ENCODE data around the gene EVX1.

Gene EVX1

GRCh38 chr7:27205325-27206280 lies 37.0 kb upstream of the EVX1 start:
- no peak for DNase-seq (ENCODE audit: low spot score)

GRCh38 chr7:27207348-27207985 lies 35.1 kb upstream of the EVX1 start:
- DNase-seq (ENCODE audit: low spot score), result no peak

GRCh38 chr7:27208998-27209397 lies 33.6 kb upstream of the EVX1 start:
- DNase-seq (ENCODE audit: low spot score), result no peak

GRCh38 chr7:27209933-27210440 lies 32.6 kb upstream of the EVX1 start:
- no peak for DNase-seq (ENCODE audit: low spot score)

GRCh38 chr7:27210441-27211083 lies 32.0 kb upstream of the EVX1 start:
- peak; percentile 60 for DNase-seq (ENCODE audit: low spot score)

GRCh38 chr7:27211084-27211446 lies 31.5 kb upstream of the EVX1 start:
- no peak for DNase-seq (ENCODE audit: low spot score)

GRCh38 chr7:27211764-27212204 lies 30.8 kb upstream of the EVX1 start:
- no peak for DNase-seq (ENCODE audit: low spot score)

- DNase-seq (ENCODE audit: low spot score), result no peak
These were observed 29.8 kb upstream of the EVX1 start for GRCh38 chr7:27212497-27213432.

GRCh38 chr7:27213433-27214238 lies 29.0 kb upstream of the EVX1 start:
- no peak for DNase-seq (ENCODE audit: low spot score)

- DNase-seq (ENCODE audit: low spot score), result no peak
These were observed 28.2 kb upstream of the EVX1 start for GRCh38 chr7:27214239-27214950.

GRCh38 chr7:27215356-27215755 lies 27.2 kb upstream of the EVX1 start:
- no peak for DNase-seq (ENCODE audit: low spot score)

GRCh38 chr7:27217951-27218350 lies 24.7 kb upstream of the EVX1 start:
- DNase-seq (ENCODE audit: low spot score), result no peak

GRCh38 chr7:27219821-27220220 lies 22.8 kb upstream of the EVX1 start:
- no peak for DNase-seq (ENCODE audit: low spot score)

- no peak for DNase-seq (ENCODE audit: low spot score)
These were observed 22.1 kb upstream of the EVX1 start for GRCh38 chr7:27220440-27220955.

- DNase-seq (ENCODE audit: low spot score), result no peak
These were observed 21.3 kb upstream of the EVX1 start for GRCh38 chr7:27221201-27221797.

GRCh38 chr7:27223941-27224575 lies 18.5 kb upstream of the EVX1 start:
- no peak for DNase-seq (ENCODE audit: low spot score)

GRCh38 chr7:27224983-27225934 lies 17.3 kb upstream of the EVX1 start:
- DNase-seq (ENCODE audit: low spot score), result no peak

GRCh38 chr7:27229448-27229847 lies 13.2 kb upstream of the EVX1 start:
- DNase-seq (ENCODE audit: low spot score), result no peak

Data from hepatic stellate cell (primary cell).